ENCODE measurements around the gene COX10. TPM values are rescaled to one million over a fixed set of nuclear protein-coding genes. Genes with fewer than 3 reads are reported as not detected.

The COX10 gene
- total RNA-seq, 2 experiments from 2014 or later: 26.0 to 28.6 TPM

GRCh38 chr17:14138649-14139048 is 69.3 kb downstream of the COX10 start:
- Mint-ChIP-seq H3K4me1 (ENCODE audit: low read depth) (peaks cover 9% of the 10 kb centered on the region), H3K36me3 (ENCODE audit: low read depth) (no peaks in the 10 kb centered on the region), H3K4me3 (no peak overlapping the region), H3K9me3 (no peaks in the 10 kb centered on the region), H3K27ac (no peak overlapping the region), H3K27me3 (no peaks in the 10 kb centered on the region)
- intact Hi-C loops (cut with micrococcal nuclease): no loop called here
- ChIA-PET CTCF (no interaction called here), POLR2A (no interaction called here)
- TF ChIP-seq CTCF (IDR thresholded peaks at IDR 0.05): no peak
- DNase-seq (no peak), ATAC-seq (no peak)

- POLR2A ChIA-PET: no interaction called here
- ATAC-seq (no peak), DNase-seq (no peak)
- no peak overlapping the region for H3K4me3 Mint-ChIP-seq
- H3K4me1 Mint-ChIP-seq (ENCODE audit: low read depth): peaks cover 11% of the 10 kb centered on the region
- peaks cover 5% of the 10 kb centered on the region for H3K36me3 Mint-ChIP-seq (ENCODE audit: low read depth)
- no peaks in the 10 kb centered on the region for H3K27me3 Mint-ChIP-seq
- no peak overlapping the region for H3K27ac Mint-ChIP-seq
- CTCF ChIA-PET: no interaction called here
- intact Hi-C loops (cut with micrococcal nuclease): no loop called here
- TF ChIP-seq CTCF (IDR thresholded peaks at IDR 0.05): no peak
- H3K9me3 Mint-ChIP-seq: peaks cover 5% of the 10 kb centered on the region
Measured at GRCh38 chr17:14143688-14144087, 74.4 kb downstream of the COX10 start.

GRCh38 chr17:14144508-14144907 is 75.2 kb downstream of the COX10 start:
- peaks cover 5% of the 10 kb centered on the region for H3K36me3 Mint-ChIP-seq (ENCODE audit: low read depth)
- intact Hi-C loops (cut with micrococcal nuclease): no loop called here
- H3K9me3 Mint-ChIP-seq: peaks cover 5% of the 10 kb centered on the region
- ChIA-PET POLR2A (interaction anchor here (0.7 kb wide), 1 partner anchor 52 kb away, joined by 3 read pairs; no protein-coding TSS in a partner anchor), CTCF (no interaction called here)
- no peaks in the 10 kb centered on the region for H3K27me3 Mint-ChIP-seq
- no peak for ATAC-seq
- H3K4me1 Mint-ChIP-seq (ENCODE audit: low read depth): peaks cover 11% of the 10 kb centered on the region
- DNase-seq: no peak
- TF ChIP-seq CTCF (IDR thresholded peaks at IDR 0.05): no peak
- H3K4me3 Mint-ChIP-seq: no peak overlapping the region
- H3K27ac Mint-ChIP-seq: no peak overlapping the region

- intact Hi-C loops (cut with micrococcal nuclease): no loop called here
- H3K4me3 Mint-ChIP-seq: no peak overlapping the region
- ATAC-seq: no peak
- DNase-seq: no peak
- H3K9me3 Mint-ChIP-seq: peaks cover 5% of the 10 kb centered on the region
- no peak for TF ChIP-seq CTCF (IDR thresholded peaks at IDR 0.05)
- H3K27me3 Mint-ChIP-seq: no peaks in the 10 kb centered on the region
- ChIA-PET POLR2A (no interaction called here), CTCF (no interaction called here)
- H3K36me3 Mint-ChIP-seq (ENCODE audit: low read depth): peaks cover 20% of the 10 kb centered on the region
- H3K4me1 Mint-ChIP-seq (ENCODE audit: low read depth): peaks cover 21% of the 10 kb centered on the region
- no peak overlapping the region for H3K27ac Mint-ChIP-seq
Measured at GRCh38 chr17:14149751-14150150, 80.4 kb downstream of the COX10 start.

GRCh38 chr17:14150619-14151018 is 81.3 kb downstream of the COX10 start:
- no peak for TF ChIP-seq CTCF (IDR thresholded peaks at IDR 0.05)
- Mint-ChIP-seq H3K27ac (no peak overlapping the region), H3K36me3 (ENCODE audit: low read depth) (peaks cover 19% of the 10 kb centered on the region), H3K27me3 (no peaks in the 10 kb centered on the region), H3K4me3 (no peak overlapping the region), H3K9me3 (peaks cover 2% of the 10 kb centered on the region), H3K4me1 (ENCODE audit: low read depth) (peaks cover 18% of the 10 kb centered on the region)
- intact Hi-C loops (cut with micrococcal nuclease): no loop called here
- ATAC-seq: no peak
- no peak for DNase-seq
- POLR2A ChIA-PET: no interaction called here
- CTCF ChIA-PET: no interaction called here

Measured in activated CD8-positive, alpha-beta T cell treated with anti-CD3 and anti-CD28 coated beads for 36 hours (primary cell).